Dermis blood vessel endothelial cell (primary cell): ENCODE results near the gene CELF4. TPM values are rescaled to one million over a fixed set of nuclear protein-coding genes. Genes with fewer than 3 reads are reported as not detected.
A peak's percentile ranks its signal among the peaks of the same experiment; 100 is the strongest.

Experiments used
- DNase-seq: peaks from one replicate; pipeline ENCODE4 v3.0.0; 2010
- total RNA-seq: library from RNA; depleted of rRNA; stranded (reverse); fragments of >200 nt; gene quantifications from 2 replicates; pipeline ENCODE4 v1.2.3, GENCODE V29; 2014

CELF4 gene
- total RNA-seq, 1 donor from 2014 or later, result not detected

DNA sequence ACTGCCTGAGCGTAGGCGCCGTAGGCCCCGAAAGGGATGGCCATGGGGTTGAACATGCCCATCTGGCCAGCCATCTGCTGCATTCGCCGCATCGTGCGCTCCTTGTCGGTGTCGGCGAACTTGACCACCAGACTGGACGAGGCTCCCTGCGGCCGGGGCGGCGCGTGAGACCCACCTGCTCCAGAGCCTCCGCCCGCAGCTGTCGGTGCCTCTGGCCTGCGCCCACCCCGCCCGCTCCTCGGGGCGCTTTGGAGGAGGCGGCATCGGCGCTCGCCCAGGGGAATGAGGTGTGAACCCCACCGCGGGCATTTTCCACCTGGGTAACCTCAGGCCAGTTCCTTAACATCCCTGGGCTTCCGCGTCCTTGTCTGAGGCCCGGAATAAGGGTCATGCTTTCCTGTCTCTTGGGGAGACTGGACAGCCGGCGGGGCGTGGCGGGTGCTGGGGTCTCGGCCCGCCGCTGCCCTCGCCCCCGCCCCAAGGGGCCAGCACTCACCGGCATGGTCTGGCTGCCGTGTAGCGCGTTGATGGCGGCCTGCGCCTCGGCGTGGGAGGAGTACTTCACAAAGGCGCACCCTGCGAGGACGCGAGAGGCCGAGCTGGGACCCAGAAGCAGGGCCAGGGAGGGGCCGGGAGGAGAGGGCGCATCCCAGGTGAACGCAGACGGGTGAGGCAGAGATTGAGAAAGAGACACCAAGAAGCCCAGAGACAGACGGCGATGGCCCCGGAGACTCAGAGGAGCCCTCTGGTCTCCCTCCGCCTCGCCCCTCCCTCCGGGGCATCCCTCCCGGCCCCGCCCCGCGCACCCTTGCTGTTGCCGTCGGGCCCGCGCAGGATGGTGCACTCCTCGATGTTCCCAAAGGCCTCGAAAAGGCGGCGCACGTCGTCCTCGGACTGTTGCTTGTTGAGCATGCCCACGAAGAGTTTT lies 291.0 kb downstream of the CELF4 start:
- DNase-seq, result no peak

DNA sequence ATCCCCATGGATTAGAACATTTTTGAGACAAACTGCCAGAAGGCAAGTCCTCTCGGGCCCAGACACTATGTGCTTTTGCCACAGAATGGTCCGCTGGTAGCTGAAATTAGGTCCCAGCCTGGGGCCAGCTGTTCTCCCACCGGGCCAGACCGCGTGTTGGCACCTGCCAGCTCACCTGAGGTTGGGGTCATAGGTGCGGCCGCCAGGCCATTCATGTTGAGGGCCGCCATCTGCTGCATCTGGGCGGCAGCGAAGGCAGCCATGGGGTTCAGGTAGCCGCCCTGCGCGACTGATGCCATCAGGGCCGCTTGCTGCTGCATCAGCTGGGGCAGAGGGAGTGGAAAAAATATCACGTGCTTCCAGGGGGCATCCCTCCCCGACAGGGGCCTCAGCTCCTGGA lies 292.8 kb downstream of the CELF4 start:
- DNase-seq, result no peak

DNA sequence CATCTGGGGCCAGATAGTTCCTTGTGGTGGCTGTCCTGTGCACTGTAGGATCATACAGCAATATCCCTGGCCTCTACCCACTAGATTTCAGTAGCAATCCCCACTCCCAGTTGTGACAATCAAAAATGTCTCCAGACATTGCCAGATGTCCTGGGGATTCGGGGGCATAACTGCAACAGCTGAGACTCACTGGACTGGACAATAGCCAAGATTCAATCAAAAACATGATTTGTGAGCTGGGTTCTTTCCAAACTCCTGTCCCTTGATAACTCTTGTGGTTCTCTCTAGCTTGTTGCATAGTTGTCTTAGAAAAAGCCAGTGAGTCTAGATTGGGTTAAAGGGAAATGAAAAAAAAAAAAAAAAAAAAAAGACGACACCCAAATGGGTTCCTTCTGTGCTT lies 293.4 kb downstream of the CELF4 start:
- DNase-seq, result no peak

DNA sequence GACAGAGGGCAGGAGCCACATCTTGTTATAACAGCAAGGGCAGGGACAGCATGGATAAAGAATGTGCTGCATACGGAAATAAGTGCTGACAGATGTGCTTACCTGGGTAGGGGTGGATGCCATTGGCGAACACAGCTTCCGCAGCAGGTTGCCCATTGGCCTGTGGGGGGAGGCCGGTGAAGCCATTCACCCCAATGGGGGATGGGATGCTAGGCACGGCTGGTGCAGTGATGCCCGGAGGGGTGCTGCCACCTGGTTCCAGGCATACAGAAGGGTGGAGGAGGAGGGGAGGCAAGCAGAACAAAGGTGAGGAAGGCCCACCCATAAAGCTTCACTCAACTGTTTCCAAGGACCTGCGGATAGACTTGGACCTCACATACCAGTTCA lies 294.9 kb downstream of the CELF4 start:
- no peak for DNase-seq

DNA sequence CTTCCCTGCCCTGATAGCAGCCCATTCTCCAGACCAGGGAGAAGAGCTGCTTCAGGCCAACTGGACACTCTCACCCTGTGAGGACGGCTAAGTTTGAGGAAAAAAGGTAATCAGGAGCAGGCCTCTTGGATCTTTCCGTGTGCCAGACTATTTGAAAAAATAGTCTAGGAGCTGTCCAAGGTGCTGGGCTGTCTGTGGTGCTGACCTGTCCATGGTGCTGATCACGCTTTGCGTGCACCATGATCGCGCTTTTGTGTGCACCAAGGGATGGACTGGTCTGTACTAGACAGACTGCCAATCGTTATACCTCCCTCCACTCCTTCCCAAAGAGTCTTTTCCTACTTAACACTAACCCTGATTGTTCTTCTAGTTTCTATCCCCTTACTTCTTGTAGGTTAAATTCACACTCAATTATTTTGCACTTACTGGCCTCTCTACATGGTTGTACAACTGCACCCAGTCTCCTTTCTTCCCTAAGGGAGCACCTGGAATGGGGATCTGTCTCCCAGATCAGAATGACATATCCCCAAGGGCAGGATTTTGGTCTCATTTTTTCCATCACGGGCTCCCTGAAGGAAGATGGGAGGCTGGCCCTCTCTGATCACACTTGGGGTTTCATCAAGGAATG lies 295.4 kb downstream of the CELF4 start:
- DNase-seq, result peak; percentile 69

DNA sequence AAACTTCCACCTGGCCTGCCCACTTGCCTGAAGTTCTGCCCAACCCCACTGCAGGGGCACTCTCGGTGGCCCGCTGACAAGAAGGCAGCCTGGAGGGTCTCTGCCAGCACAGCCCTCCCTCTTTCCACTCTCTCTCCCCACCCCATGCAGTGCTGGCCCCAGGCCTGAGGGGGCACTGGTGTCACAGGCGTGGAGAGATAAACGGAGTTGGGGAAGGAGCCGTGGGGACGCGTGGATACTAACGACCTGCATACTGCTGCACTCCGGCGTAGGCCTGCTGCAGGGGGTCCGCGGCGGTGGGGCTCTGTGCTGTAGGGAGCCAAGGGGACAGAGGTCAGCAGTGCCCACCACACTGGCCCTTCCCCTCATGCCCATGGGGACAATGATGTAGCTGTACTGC lies 299.3 kb downstream of the CELF4 start:
- DNase-seq, result no peak

DNA sequence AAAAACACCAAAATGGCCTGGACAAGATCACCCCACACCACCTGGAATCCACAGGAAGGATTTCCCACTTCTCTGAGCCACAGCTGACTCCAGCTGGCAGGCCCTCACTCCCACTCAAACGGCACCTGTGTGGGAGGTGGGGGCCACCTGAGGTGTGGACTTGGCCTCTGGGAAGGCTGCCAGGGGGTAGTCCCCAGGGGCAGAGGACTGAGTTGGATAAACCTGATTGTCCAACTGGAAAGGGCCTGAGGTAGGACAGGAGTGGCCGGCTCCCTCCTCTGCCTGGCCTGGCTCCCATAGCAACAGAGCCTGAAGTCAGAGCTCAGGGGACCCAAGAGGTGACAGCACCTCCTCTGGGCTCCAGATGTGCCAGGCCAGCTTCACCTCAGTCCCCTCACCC lies 300.2 kb downstream of the CELF4 start:
- no peak for DNase-seq

DNA sequence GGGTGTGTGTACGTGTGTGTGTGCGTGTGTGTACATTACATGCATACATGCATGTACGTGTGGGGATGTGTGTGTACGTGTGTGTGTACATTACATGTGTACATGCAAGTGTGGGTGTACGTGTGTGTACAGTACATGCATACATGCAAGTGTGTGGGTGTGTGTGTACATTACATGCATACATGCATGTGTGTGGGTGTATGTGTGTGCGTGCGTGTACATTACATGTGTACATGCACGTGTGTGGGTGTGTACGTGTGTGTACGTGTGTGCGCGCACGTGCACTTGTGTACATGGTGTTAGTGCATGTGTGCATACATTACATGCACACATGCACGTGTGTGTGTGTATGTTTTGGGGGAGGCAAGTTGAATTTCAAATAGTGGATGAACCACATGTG lies 300.6 kb downstream of the CELF4 start:
- no peak for DNase-seq

DNA sequence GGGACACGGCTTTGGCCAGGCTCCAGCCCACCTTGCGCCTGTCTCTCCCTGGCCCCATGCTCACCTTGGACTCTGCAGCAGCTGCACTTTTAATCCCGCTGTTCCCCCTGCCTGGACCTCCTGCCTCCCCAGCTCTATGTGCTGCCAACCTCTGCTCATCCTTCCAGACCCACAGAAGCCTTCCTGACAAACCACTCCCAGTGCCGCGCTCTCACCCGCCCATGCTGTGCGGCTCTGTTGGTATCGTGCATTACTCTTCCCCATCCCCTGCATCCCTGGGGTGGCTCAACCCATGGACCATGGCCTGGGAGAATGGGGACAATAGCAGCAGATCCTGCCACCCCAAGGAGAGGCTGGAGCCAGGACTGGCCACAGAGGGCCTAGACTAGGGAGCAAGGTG lies 303.6 kb downstream of the CELF4 start:
- no peak for DNase-seq

DNA sequence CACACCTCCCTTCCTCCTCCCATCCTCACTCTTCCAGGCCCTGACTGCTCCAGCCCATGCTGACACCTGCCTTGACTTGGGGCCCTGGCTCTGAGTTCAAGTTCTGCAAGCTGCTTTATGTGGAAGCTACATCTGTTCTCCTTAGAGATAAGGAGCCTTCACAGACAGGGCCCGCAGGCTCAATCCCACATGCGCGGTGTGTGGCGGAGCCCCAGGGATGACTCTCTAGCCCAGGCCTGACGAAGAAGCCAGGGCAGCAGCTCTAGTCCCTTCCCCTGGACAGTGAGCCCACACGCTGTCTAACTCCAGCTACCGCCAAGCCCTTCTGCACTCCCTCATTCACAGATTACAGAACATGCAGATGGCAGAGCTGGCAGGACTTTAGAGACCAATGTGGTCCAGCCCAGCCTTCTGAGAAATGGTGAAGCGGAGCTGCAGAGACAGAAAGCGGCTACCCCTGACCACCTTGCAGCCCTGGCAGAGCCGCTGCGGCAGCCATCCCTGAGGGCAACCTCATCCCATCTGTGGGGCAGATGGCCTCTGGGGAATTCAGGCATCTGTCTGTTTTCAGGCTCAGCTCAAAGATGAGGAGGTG lies 304.3 kb downstream of the CELF4 start:
- no peak for DNase-seq

DNA sequence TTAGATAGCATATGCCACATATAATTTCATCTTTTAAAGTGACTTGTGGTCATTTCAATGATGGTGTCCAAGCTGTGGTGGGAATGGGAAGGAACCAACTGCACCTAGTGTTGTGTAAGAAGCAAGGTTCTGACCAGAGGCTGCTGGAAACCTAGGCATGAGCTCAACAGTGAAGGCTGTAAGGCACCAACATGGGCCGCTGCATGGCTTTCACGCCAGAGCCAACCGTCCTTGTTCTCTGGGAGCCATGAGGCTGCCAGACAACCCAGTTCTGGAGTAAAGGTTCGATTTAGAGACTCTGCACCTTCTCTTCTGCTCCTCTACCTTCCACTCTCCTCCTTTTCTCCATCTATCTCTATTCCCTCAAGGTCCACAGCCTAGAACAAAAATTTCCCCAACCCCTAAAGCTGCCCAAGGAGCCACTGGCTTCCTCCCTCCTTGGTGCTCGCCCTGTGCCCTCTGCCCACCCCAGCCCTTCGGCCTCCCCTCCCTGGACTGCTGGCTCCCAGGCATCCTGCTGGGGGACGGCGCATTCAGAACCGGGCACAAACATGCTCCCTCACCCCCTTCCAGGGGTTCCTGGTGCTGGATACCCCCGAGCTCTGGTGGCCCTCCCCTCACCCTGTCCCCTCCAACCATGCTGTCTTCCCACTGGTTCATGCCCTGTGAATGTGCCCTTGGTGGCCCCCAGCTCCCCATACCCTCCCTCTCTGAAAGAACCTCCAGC lies 305.1 kb downstream of the CELF4 start:
- no peak for DNase-seq

DNA sequence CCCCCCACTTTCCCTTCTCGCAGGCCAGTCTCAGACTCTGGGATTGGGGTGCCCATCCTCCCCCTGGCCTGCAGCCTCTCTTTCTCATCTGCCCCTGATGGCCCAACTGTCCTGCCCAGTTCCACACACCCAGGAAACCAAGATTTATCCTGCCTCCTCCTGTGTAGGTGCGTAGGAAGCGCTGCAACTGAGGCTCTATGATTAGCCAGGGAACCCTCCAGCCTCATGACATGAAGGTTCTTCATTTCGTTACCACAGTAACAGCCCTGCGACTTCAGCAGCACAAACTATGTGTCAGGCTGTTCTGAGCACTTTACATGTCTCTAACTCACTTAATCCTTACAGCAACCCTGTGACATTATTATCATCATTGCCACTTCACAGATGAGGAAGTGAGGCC lies 305.9 kb downstream of the CELF4 start:
- DNase-seq, result no peak

DNA sequence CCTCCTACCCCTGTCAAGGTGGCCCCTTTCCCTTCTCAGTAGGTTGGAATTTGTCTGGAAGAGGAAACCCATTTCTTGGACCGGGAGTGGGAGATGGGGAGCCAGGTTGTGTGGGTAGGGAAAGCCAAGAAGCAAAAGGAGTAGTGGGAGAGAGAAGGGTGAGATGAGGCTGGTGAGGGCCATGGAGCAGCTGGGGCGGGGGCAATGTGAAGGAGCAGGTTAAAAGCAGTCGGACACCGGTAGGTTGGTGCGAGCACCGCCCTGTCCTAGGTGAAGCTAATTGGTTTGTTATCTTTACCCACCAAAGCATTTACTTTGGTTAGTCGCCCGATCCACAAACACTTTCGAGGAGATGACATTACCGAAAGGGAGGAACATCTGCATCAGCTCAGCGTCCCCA lies 306.8 kb downstream of the CELF4 start:
- DNase-seq, result no peak

DNA sequence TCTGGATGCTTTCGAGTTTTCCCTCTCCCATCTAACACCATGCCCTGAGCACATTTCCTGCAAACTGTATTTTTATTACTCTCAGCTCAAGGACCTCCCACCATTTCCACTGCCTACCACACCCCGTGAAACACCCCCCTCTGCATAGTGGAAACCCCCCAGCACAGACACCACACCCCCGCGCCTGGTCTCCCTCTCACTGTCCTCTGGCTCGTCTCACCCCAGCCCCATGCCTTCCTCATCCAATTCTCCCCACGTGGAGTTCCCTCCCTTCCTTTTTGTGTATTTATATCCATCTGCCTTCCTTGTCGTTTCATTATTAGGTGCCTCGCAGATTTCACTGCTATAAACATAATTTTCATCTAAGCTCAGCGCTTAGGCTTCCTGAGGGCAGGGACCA lies 307.5 kb downstream of the CELF4 start:
- DNase-seq, result no peak

DNA sequence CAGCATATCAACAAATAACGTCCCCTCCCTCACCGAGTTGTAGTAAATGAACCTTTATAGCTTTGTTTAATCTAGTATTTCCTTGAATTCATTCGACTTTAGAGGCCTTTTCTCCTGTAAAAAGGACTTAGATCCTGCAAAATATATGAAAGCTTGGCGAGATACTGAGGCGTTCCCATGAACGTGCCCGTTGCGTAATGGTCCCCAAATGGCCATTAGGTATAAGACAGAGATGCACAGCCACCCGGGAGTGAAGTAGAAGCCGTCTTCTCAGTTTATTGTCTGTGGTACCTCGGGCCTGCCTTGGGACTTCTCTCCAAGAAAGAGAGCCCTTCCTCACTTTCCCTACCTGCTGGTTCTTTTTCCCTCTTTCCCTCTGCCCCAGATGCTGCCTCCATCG lies 310.6 kb downstream of the CELF4 start:
- DNase-seq, result no peak

DNA sequence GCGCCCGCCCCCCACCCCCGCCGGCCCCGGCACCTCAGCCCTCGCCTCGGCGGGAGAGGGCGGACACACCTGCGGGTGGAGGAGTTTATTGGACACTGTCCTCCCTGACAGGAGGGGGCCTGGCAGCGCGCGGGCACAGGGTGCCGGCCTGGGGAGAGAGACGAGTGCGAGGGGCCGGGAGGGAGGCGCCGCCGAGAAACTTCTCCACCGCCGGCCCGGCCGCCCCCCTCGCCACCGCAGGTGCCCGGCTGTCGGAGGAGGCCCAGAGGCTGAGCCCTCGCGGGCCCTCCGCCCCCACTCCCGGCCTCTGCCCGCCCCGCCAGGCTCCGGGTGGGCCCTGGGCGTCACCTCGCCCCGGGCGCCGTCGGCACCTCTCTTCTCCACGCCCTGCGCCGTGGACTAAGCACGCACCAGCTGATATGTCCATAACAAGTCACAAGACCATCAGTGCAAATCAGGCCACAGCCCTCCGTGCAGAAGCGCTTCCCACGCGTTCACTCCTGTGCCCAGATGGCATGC lies 311.3 kb downstream of the CELF4 start:
- no peak for DNase-seq

DNA sequence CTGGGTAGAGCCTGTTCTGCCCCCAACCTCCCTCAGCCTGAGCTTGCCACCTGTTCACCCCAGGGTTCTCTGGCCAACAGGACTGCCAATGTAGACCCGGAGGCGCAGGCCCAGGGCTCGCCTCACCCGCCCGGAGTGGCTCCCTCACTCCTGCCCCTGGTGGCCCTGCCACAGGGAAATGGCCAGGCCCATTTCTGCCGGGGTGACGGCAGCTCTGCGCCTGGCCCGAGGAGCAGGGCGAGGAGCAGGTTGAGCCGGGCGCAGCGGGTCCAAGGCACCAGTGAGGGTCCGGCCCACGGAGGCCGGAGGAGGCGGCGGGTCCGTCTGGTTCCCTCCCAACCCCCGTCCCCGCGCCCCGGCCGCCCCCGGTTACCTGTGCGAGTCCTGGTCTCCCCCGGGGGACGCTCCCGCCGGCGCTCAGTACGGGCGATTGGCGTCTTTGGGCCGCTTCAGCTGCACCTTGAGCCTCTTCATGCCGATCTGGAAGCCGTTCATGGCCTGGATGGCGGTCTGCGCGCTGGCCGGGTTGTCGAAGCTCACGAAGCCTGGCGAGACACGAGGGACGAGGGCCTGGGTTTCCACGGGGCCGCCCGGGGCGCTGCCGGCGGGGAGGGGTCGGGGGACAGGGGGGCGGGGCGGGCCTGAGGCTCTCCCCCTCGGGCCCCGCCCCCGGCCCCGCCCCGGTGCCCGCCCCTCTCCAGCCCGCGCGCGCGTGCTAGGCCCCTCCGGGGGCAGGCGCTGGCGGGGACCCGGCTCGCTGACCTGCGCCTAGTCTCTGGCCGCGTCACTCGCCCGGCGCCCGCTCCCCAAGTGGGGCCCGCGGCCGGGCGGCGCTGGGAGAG lies 312.0 kb downstream of the CELF4 start:
- no peak for DNase-seq

DNA sequence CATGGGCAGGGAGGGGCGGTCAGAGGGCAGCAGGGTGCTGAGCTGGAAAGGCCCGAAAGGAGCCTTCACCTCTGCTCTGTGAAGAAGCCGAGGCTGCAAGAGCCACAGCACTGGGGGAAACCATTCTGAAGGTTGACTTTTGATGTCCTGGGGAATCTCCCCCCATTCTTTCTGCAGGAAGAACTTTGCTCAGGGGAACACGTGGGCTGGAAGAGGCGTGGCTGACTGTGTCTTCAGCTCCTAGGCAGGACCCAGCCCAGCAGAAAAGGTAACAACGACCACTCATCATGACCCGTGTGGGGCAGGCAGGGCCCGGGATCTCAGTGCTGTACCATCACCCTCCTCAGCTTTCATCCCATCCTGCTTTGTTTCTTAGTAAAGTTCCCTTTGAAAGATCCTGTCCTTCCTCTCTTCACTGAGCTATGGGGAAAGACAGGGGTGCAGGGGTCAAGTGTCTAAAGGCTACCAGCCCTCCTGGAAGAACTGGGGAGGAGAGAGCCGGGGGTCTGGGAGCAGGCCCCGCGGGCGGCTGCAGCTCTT lies 312.7 kb downstream of the CELF4 start:
- DNase-seq, result no peak

DNA sequence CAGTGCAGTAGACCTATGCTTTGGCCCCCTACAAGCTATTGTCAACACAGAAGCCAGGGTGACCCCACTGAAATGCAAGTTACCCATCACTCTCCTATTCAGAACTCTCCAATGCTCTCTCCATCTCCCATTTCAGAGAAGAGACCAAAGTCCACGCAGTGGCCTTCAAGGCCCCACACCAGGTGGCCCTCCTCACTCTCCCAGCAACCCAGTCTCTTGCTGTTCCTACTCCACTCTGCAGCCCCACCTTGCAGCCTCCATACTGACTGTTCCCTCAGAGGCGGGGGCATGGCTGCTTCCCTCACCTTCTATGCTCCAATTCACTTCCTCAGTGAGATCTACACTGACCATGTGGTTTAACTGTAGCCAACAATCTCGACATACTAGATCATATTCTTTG lies 313.3 kb downstream of the CELF4 start:
- no peak for DNase-seq

DNA sequence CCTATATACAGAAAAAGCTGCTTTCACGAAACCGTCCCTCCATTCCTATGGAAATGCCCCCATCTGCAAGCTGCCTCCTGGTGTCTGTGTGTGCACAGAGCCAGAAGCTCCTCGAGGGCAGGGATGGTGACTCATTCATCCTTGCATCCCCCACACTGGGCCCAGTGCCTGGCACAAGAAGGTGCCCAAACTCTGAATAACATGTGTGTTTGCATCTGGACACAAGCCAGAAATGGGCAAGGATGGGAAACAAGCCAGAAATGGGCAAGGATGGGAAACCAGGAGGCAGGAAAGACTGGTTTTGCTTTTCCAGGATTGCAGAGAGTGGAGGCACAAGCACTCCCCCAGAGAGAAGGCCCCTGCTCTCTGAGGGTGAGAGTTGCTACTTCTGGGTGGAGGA lies 313.9 kb downstream of the CELF4 start:
- no peak for DNase-seq

DNA sequence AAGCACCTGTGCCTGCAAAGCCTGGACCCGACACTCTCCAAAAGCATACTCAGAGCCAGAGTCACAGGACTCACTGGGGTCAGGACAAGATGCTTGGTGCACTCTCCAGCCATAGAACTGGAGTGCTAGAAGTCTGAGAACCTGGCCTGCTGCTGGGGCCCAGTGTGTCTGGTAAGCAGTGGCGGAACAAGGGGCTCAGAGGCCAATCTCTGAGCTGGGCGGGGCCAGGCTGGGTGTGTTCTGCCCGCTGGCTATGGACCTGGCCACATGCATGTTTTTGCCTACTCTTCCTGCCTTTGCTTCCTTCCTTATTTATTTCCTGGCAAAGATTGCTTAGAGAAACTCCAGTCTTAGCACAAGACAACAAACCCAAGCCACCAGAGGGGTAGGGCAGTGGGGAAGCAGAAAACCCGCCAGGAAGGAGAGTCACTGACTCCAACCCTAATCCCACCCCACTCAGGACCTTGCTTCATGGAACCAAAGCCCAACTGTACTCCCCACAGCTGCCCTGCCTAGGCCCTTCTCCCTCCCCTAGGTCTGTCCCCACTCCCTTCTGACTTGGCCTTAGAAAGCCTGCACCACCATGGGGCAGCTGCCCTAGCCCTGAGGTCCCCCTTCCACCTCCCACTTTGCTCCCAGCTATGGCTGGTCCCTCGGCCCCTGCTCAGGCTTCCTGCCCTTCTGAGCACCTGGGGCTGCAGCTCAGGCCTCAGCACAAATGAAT lies 315.5 kb downstream of the CELF4 start:
- DNase-seq, result no peak
